Cardiac muscle cell (in vitro differentiated cells and primary cell): Measurements from ENCODE around the gene ARHGEF6. TPM values are rescaled to one million over a fixed set of nuclear protein-coding genes. Genes with fewer than 3 reads are reported as not detected.

Experiments used
- DNase-seq, 2 donors: peaks; one replicate each; pipeline versions ENCODE4 v3.0.0 to v3.0.0-alpha.2; 2010 to 2017; ENCODE audit warnings: low read depth in 1 of 2, low spot score in 1 of 2
- H3K27ac ChIP-seq: fragments of 200-600 bp; sonication (generic); 2 replicates; pipeline ENCODE4 v1.5.1; 2016
- H3K27me3 ChIP-seq: fragments of 200-600 bp; sonication (generic); 2 replicates; pipeline ENCODE4 v1.6.0; 2016; ENCODE audit warnings: control low read depth
- H3K36me3 ChIP-seq: fragments of 200-600 bp; sonication (generic); 2 replicates; pipeline ENCODE4 v1.5.1; 2016; ENCODE audit warnings: control low read depth
- H3K4me1 ChIP-seq: fragments of 200-600 bp; sonication (generic); 2 replicates; pipeline ENCODE4 v1.8.1; 2017; ENCODE audit warnings: low read depth, mild to moderate bottlenecking, mixed run types
- H3K4me3 ChIP-seq: fragments of 200-600 bp; sonication (generic); 2 replicates; pipeline ENCODE4 v1.5.1; 2016; ENCODE audit warnings: mild to moderate bottlenecking
- H3K9me3 ChIP-seq: fragments of 200-600 bp; sonication (generic); 2 replicates; pipeline ENCODE4 v1.5.1; 2017; ENCODE audit warnings: low read depth, mild to moderate bottlenecking, control low read depth
- CTCF ChIP-seq: IDR thresholded peaks from 2 replicates; pipeline ENCODE4 v1.5.1; 2012; ENCODE audit warnings: low read depth, mild to moderate bottlenecking, low read length
- polyA plus RNA-seq: library from polyadenylated mRNA; unstranded; fragments of >200 nt; fragmentation: Nextera tagmentation; extraction: Ambion mirVana; gene quantifications from 2 replicates; pipeline ENCODE4 v1.2.1, GENCODE V29; 2016
- total RNA-seq: library from RNA; depleted of rRNA; stranded (reverse); fragments of >200 nt; gene quantifications from 2 replicates; pipeline ENCODE4 v1.2.3, GENCODE V29; 2016

Gene ARHGEF6
- total and polyA plus RNA-seq, 2 experiments from 2014 or later, result 2.4 to 2.7 TPM

GRCh38 chrX:136794080-136794479 lies 13.3 kb upstream of the ARHGEF6 start:
- Histone ChIP-seq H3K36me3 (no peaks in the 10 kb centered on the region), H3K4me1 (no peaks in the 10 kb centered on the region), H3K27ac (no peak overlapping the region), H3K9me3 (no peaks in the 10 kb centered on the region), H3K4me3 (no peak overlapping the region), H3K27me3 (no peaks in the 10 kb centered on the region)
- no peak for DNase-seq
- no peak for TF ChIP-seq CTCF

- Histone ChIP-seq H3K4me1 (no peaks in the 10 kb centered on the region), H3K36me3 (no peaks in the 10 kb centered on the region), H3K27ac (no peak overlapping the region), H3K9me3 (no peaks in the 10 kb centered on the region), H3K27me3 (no peaks in the 10 kb centered on the region), H3K4me3 (no peak overlapping the region)
- no peak for DNase-seq
- TF ChIP-seq CTCF, result no peak
Measured at GRCh38 chrX:136789856-136790255, 9.1 kb upstream of the ARHGEF6 start.

- H3K9me3 ChIP-seq, result no peaks in the 10 kb centered on the region
- no peaks in the 10 kb centered on the region for H3K27me3 ChIP-seq
- no peak for TF ChIP-seq CTCF
- H3K4me3 ChIP-seq, result no peak overlapping the region
- no peak for DNase-seq
- H3K27ac ChIP-seq, result no peak overlapping the region
- no peaks in the 10 kb centered on the region for H3K4me1 ChIP-seq
- no peaks in the 10 kb centered on the region for H3K36me3 ChIP-seq
Measured at GRCh38 chrX:136784231-136784630, 3.5 kb upstream of the ARHGEF6 start.

GRCh38 chrX:136783159-136783558 lies 2.4 kb upstream of the ARHGEF6 start:
- H3K27me3 ChIP-seq, result no peaks in the 10 kb centered on the region
- no peak overlapping the region for H3K27ac ChIP-seq
- no peaks in the 10 kb centered on the region for H3K4me1 ChIP-seq
- no peak for DNase-seq
- no peaks in the 10 kb centered on the region for H3K36me3 ChIP-seq
- no peak for TF ChIP-seq CTCF
- H3K4me3 ChIP-seq, result no peak overlapping the region
- H3K9me3 ChIP-seq, result no peaks in the 10 kb centered on the region

GRCh38 chrX:136781180-136781797 lies 557 bp upstream of the ARHGEF6 start:
- TF ChIP-seq CTCF, result no peak
- H3K4me3 ChIP-seq, result no peak overlapping the region

GRCh38 chrX:136780241-136780640 lies 491 bp downstream of the ARHGEF6 start:
- no peak for TF ChIP-seq CTCF

More at GRCh38 chrX:136781180-136781797, 557 bp upstream of the ARHGEF6 start:
- no peaks in the 10 kb centered on the region for H3K4me1 ChIP-seq
- DNase-seq, result peak in 1 of 2 donors; percentile 26
- H3K27ac ChIP-seq, result no peak overlapping the region
- H3K27me3 ChIP-seq, result no peaks in the 10 kb centered on the region
- H3K36me3 ChIP-seq, result no peaks in the 10 kb centered on the region
- no peaks in the 10 kb centered on the region for H3K9me3 ChIP-seq

More at GRCh38 chrX:136780241-136780640, 491 bp downstream of the ARHGEF6 start:
- Histone ChIP-seq H3K9me3 (no peaks in the 10 kb centered on the region), H3K4me3 (no peak overlapping the region), H3K36me3 (no peaks in the 10 kb centered on the region), H3K27me3 (no peaks in the 10 kb centered on the region), H3K4me1 (no peaks in the 10 kb centered on the region), H3K27ac (no peak overlapping the region)
- DNase-seq, result no peak
